ENCODE results near the gene LGALS1. TPM values are rescaled to one million over a fixed set of nuclear protein-coding genes. Genes with fewer than 3 reads are reported as not detected.

The LGALS1 gene
- total RNA-seq, 6 experiments from 2014 or later = 34.7 to 267 (median 141) TPM

- peaks cover 0 to 53% (median 27%) of the 10 kb centered on the region in 4 donors for H3K4me1 ChIP-seq
- TF ChIP-seq, protein P1, sequence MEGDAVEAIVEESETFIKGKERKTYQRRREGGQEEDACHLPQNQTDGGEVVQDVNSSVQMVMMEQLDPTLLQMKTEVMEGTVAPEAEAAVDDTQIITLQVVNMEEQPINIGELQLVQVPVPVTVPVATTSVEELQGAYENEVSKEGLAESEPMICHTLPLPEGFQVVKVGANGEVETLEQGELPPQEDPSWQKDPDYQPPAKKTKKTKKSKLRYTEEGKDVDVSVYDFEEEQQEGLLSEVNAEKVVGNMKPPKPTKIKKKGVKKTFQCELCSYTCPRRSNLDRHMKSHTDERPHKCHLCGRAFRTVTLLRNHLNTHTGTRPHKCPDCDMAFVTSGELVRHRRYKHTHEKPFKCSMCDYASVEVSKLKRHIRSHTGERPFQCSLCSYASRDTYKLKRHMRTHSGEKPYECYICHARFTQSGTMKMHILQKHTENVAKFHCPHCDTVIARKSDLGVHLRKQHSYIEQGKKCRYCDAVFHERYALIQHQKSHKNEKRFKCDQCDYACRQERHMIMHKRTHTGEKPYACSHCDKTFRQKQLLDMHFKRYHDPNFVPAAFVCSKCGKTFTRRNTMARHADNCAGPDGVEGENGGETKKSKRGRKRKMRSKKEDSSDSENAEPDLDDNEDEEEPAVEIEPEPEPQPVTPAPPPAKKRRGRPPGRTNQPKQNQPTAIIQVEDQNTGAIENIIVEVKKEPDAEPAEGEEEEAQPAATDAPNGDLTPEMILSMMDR (IDR thresholded peaks at IDR 0.05) = no peak
- no peak for TF ChIP-seq POLR2A (IDR thresholded peaks at IDR 0.05)
- 86% methylated on average over 5 of the region's 9 CpGs for WGBS (ENCODE audit: insufficient coverage, low coverage, low lambda C conversion rate, missing lambda C conversion rate)
- intact Hi-C loops (cut with DNase I) = no loop called here
- H3K27me3 ChIP-seq = no peaks in the 10 kb centered on the region
- ATAC-seq (no peak), DNase-seq (peak in 2 of 3 donors; percentile 23 to 46)
- H3K9me3 ChIP-seq = no peaks in the 10 kb centered on the region
- no peak overlapping the region for H3K4me3 ChIP-seq
- peak overlapping the region; percentile 26 to 59 (median 47) for H3K27ac ChIP-seq
- H3K36me3 ChIP-seq = peaks cover 0 to 5% (median 1%) of the 10 kb centered on the region in 4 donors
Observed at GRCh38 chr22:37630839-37631435, 44.5 kb upstream of the LGALS1 start.

DNA sequence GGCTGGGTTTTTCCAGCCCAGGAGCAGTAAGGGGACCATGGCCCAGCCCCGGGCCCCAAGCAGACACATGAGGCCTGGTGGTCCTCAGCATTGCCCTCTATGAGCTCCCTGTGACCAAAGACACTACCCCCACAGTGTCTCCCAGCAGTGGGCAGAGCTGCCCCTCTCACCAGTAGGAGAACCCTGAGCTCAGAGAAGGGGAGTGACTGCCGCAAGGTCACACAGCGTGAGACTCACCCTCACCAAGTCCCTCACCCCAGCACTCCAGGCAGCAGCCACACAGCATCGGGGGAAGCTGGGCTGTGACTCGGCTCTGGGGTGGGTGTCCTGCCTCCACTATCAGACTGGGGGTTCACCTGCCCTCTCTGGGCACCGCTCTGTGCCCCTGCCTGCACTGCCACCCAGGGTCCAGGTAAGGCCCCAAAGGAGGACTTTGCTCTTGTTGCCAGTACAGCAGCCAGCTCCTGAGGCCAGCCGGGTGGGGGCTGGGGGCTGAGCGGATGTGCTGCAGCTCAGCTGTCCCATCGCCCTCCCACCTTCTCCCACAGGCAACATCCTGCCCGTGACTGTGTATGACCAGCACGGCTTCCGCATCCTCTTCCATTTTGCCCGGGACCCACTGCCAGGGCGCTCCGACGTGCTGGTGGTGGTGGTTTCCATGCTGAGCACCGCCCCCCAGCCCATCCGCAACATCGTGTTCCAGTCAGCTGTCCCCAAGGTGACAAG, 43.8 kb upstream of the LGALS1 start:
- WGBS (ENCODE audit: insufficient coverage, low coverage, low lambda C conversion rate, missing lambda C conversion rate) = 37% methylated on average over 2 of the region's 19 CpGs
- DNase-seq = peak in 1 of 3 donors; percentile 55
- H3K4me3 ChIP-seq = no peak overlapping the region
- no peaks in the 10 kb centered on the region for H3K27me3 ChIP-seq
- H3K9me3 ChIP-seq = no peaks in the 10 kb centered on the region
- peak; percentile 23 to 56 (median 44) for ATAC-seq
- intact Hi-C loops (cut with DNase I) = no loop called here
- no peak for TF ChIP-seq POLR2A (IDR thresholded peaks at IDR 0.05)
- TF ChIP-seq, protein P1 (IDR thresholded peaks at IDR 0.05) = no peak
- peaks cover 0 to 5% (median 1%) of the 10 kb centered on the region in 4 donors for H3K36me3 ChIP-seq
- peaks cover 0 to 47% (median 21%) of the 10 kb centered on the region in 4 donors for H3K4me1 ChIP-seq
- H3K27ac ChIP-seq = peak overlapping the region; percentile 26 to 59 (median 47)

GRCh38 chr22:37632174-37633088, 43.0 kb upstream of the LGALS1 start:
- Histone ChIP-seq H3K36me3 (peaks cover 0 to 5% (median 1%) of the 10 kb centered on the region in 4 donors), H3K4me3 (no peak overlapping the region), H3K27me3 (no peaks in the 10 kb centered on the region), H3K27ac (peak overlapping the region; percentile 28 to 82 (median 70)), H3K9me3 (no peaks in the 10 kb centered on the region), H3K4me1 (peaks cover 0 to 40% (median 16%) of the 10 kb centered on the region in 4 donors)
- ATAC-seq = no peak
- TF ChIP-seq POLR2A (IDR thresholded peaks at IDR 0.05) = no peak
- TF ChIP-seq, protein P1 (IDR thresholded peaks at IDR 0.05) = no peak
- intact Hi-C loops (cut with DNase I) = no loop called here
- peak in 2 of 3 donors; percentile 26 to 46 for DNase-seq
- 82% methylated on average over 5 of the region's 14 CpGs for WGBS (ENCODE audit: insufficient coverage, low coverage, low lambda C conversion rate, missing lambda C conversion rate)

DNA sequence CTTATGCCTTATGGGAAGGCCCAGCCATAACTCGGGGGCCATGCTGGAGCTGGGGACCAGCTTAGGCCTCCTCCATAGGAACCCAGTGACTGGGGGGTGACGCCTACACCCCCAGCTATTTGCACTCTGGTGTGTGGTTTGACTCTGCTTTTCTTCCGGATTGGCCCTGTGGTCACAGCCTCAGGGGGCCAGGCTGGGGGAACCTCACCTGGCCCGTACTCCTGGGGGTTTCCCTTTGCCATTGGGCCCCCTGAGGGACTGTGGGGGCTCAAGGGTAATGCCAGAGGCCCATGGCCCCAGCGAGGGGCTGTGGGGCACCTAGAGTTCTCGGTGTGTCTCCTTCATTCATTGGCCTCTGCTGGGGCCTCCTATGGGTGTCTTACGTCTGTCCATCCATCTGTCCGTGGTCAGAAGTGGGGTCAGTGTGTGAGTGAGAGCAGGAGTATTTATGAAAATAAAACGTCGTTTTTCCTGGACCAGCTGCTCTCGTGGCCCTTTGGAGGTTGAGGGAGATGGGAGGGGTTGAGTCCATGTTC, 42.3 kb upstream of the LGALS1 start:
- H3K4me3 ChIP-seq = no peak overlapping the region
- H3K4me1 ChIP-seq = peaks cover 0 to 38% (median 16%) of the 10 kb centered on the region in 4 donors
- WGBS (ENCODE audit: insufficient coverage, low coverage, low lambda C conversion rate, missing lambda C conversion rate) = 42% methylated on average over 5 of the region's 11 CpGs
- peaks cover 0 to 5% (median 1%) of the 10 kb centered on the region in 4 donors for H3K36me3 ChIP-seq
- no peaks in the 10 kb centered on the region for H3K27me3 ChIP-seq
- TF ChIP-seq, protein P1 (IDR thresholded peaks at IDR 0.05) = no peak
- no peak for TF ChIP-seq POLR2A (IDR thresholded peaks at IDR 0.05)
- no peaks in the 10 kb centered on the region for H3K9me3 ChIP-seq
- peak in 1 of 3 donors; percentile 19 for DNase-seq
- H3K27ac ChIP-seq = peak overlapping the region; percentile 28 to 82 (median 70)
- intact Hi-C loops (cut with DNase I) = no loop called here
- peak in 1 of 4 donors; percentile 3 for ATAC-seq

All from right lobe of liver (tissue), 6 donors.